Natural killer cell (primary cell): ENCODE results near the gene KCNAB2. TPM values are rescaled to one million over a fixed set of nuclear protein-coding genes. Genes with fewer than 3 reads are reported as not detected.

Source experiments
- ATAC-seq, 3 donors: fragments of 150-1000 bp in 2 of 3; fragments of 200-7000 bp in 1 of 3; cut with Tn5 transposase; 1 replicate in 1 of 3; 2 replicates in 2 of 3; pipeline ENCODE4 v1.10.0; 2021; ENCODE audit warnings: mild to moderate bottlenecking in 2 of 3, moderate library complexity in 2 of 3
- DNase-seq, 2 donors: peaks; one replicate each; pipeline versions ENCODE4 v3.0.0 to v3.0.0-alpha.2; 2013 to 2021; ENCODE audit warnings: mixed read lengths in 1 of 2
- H3K27ac ChIP-seq: one replicate; pipeline ENCODE4 v1.5.1; 2013; ENCODE audit warnings: mild to moderate bottlenecking, low read length
- H3K27me3 ChIP-seq: one replicate; pipeline ENCODE4 v1.6.1; 2013; ENCODE audit warnings: low read length; ENCODE audit not compliant: control insufficient read depth, insufficient read depth
- H3K36me3 ChIP-seq: one replicate; pipeline ENCODE4 v1.6.1; 2013; ENCODE audit warnings: low read length; ENCODE audit not compliant: control insufficient read depth, insufficient read depth
- H3K4me1 ChIP-seq: one replicate; pipeline ENCODE4 v1.6.1; 2013; ENCODE audit warnings: low read length; ENCODE audit not compliant: control insufficient read depth, insufficient read depth
- H3K4me3 ChIP-seq: one replicate; pipeline ENCODE4 v1.5.1; 2013; ENCODE audit warnings: low read length
- H3K9me3 ChIP-seq: one replicate; pipeline ENCODE4 v1.6.1; 2013; ENCODE audit warnings: low read length; ENCODE audit not compliant: control insufficient read depth, insufficient read depth
- H3K27ac Mint-ChIP-seq, 2 donors: one replicate each; pipeline ENCODE4 v1.8.0; 2022; ENCODE audit warnings: mild to moderate bottlenecking in 2 of 2, mixed read lengths in 2 of 2, moderate library complexity in 1 of 2
- H3K27me3 Mint-ChIP-seq, 2 donors: one replicate each; pipeline ENCODE4 v1.8.0; 2022; ENCODE audit warnings: low read depth in 2 of 2, mixed read lengths in 2 of 2
- H3K36me3 Mint-ChIP-seq: one replicate; pipeline ENCODE4 v1.8.0; 2022; ENCODE audit warnings: mixed read lengths
- H3K4me1 Mint-ChIP-seq, 2 donors: one replicate each; pipeline ENCODE4 v1.8.0; 2022; ENCODE audit warnings: mixed read lengths in 2 of 2
- H3K4me3 Mint-ChIP-seq: one replicate; pipeline ENCODE4 v1.8.0; 2022; ENCODE audit warnings: mild to moderate bottlenecking, moderate library complexity, mixed read lengths
- H3K9me3 Mint-ChIP-seq, 2 donors: one replicate each; pipeline ENCODE4 v1.8.0; 2022; ENCODE audit warnings: mixed read lengths in 2 of 2
- CTCF ChIP-seq: fragments of 200-600 bp; IDR thresholded peaks from one replicate; pipeline ENCODE4 v1.8.0; 2022; ENCODE audit warnings: antibody characterized with exemption
- WGBS: methylation state at CpG from one replicate; pipeline ENCODE4 v1.1.7; 2013; ENCODE audit warnings: missing lambda C conversion rate; ENCODE audit not compliant: insufficient coverage; 5-methylcytosine and 5-hydroxymethylcytosine counted together
- intact Hi-C: fragments of 100-400 bp; cut with micrococcal nuclease; formaldehyde crosslinking; loops from one replicate; pipeline ENCODE4 v1.14.2; 2022
- total RNA-seq, 4 donors: library from RNA; stranded (reverse); fragments of 120-200 nt in 1 of 4; gene quantifications; one replicate each; pipeline versions ENCODE4 v1.2.3 to v1.2.4, GENCODE V29; 2013 to 2022

The KCNAB2 gene
- total RNA-seq, 3 donors from 2014 or later (not counting 1 experiment from before 2014, with no cell fraction given): 387 to 749 (median 430) TPM

DNA sequence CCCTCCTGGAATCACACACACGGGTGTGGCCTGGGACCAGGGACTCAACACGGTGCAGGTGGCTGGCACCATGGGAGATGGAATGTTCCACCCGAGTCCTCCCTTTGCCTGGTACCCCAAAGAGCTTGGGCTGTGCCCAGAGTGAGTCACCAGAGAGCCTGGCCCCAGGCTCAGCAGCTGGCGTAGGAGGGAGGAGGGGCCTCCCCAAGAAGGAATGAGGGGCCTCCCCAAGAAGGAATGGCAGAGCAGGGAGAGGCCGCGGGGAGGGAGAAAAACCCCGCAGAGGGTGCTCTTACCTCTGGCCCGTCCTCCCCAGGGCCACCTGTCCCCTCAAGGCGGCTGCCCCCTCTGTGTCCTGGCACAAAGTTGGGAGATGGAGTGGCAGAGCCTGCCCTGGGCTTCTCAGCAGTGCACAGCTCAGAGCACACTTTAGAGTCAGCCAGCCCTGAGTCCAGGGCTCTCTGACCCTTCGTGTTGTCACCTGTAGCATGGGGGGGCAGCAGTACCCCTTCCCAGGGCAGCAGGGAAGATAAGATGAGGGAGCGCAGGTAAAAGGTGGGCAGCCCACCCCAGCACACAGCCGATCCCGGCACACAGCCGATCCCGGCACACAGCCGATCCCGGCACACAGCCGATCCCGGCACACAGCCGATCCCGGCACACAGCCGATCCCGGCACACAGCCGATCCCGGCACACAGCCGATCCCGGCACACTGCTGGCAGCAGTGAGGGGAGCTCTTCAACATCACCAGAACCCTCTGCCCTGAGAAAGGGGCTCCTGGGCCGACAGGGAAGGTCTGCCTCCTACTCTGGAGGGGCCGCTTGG, 20.2 kb upstream of the KCNAB2 start:
- H3K9me3 Mint-ChIP-seq: no peaks in the 10 kb centered on the region
- Histone ChIP-seq H3K36me3 (peaks cover 7% of the 10 kb centered on the region), H3K4me1 (peaks cover 59% of the 10 kb centered on the region), H3K27ac (peak overlapping the region; percentile 95), H3K27me3 (no peaks in the 10 kb centered on the region), H3K4me3 (peak overlapping the region; percentile 55), H3K9me3 (no peaks in the 10 kb centered on the region)
- ATAC-seq (no peak), DNase-seq (no peak)
- H3K4me1 Mint-ChIP-seq: peaks cover 50 to 65% of the 10 kb centered on the region in 2 donors
- peaks cover 0 to 3% of the 10 kb centered on the region in 2 donors for H3K27me3 Mint-ChIP-seq
- H3K4me3 Mint-ChIP-seq: peak overlapping the region; percentile 93
- intact Hi-C loops: loop anchor here (1.0 to 5.0 kb wide), 2 partner anchors 31 to 577 kb away; partner anchors contain the start of gene KLHL21
- 58% methylated on average over 29 of the region's 29 CpGs for WGBS
- no peak for TF ChIP-seq CTCF
- no peaks in the 10 kb centered on the region for H3K36me3 Mint-ChIP-seq
- H3K27ac Mint-ChIP-seq: peak overlapping the region; percentile 70 to 100

GRCh38 chr1:6026095-6026809, 19.4 kb upstream of the KCNAB2 start:
- Mint-ChIP-seq H3K36me3 (no peaks in the 10 kb centered on the region), H3K4me1 (peaks cover 58 to 72% of the 10 kb centered on the region in 2 donors), H3K27ac (peak overlapping the region; percentile 70 to 100), H3K4me3 (peak overlapping the region; percentile 93), H3K9me3 (no peaks in the 10 kb centered on the region), H3K27me3 (peaks cover 0 to 3% of the 10 kb centered on the region in 2 donors)
- H3K9me3 ChIP-seq: no peaks in the 10 kb centered on the region
- DNase-seq (peak; percentile 92 to 97), ATAC-seq (peak; percentile 67 to 89 (median 84))
- H3K27ac ChIP-seq: peak overlapping the region; percentile 95
- peak overlapping the region; percentile 55 for H3K4me3 ChIP-seq
- intact Hi-C loops: loop anchor here (1.0 to 5.0 kb wide), 2 partner anchors 32 to 576 kb away; partner anchors contain the start of gene KLHL21
- peaks cover 66% of the 10 kb centered on the region for H3K4me1 ChIP-seq
- no peak for TF ChIP-seq CTCF
- under 1% methylated on average over 34 of the region's 34 CpGs for WGBS
- H3K36me3 ChIP-seq: peaks cover 7% of the 10 kb centered on the region
- no peaks in the 10 kb centered on the region for H3K27me3 ChIP-seq

DNA sequence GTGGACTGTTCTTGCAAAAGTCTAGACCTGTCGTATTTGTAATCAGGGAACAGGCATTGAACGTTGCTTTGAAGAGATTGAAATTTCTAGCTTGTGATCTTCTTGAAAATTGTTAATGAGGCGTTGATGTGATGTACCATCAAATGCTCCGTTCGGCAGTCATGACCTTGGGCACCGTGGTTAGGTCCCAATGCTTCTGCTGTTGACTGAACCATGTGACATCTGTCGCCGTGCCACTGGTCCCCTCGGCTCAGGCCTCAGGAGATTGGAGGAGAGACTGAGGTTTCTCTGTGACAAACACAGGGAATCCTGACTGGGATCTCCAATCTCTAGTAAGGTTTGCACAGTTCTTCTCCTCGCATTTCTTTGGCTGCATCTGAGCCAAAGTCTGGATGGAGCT, 18.1 kb upstream of the KCNAB2 start:
- Histone ChIP-seq H3K9me3 (no peaks in the 10 kb centered on the region), H3K27me3 (no peaks in the 10 kb centered on the region), H3K27ac (peak overlapping the region; percentile 95), H3K4me1 (peaks cover 78% of the 10 kb centered on the region), H3K4me3 (peak overlapping the region; percentile 55), H3K36me3 (peaks cover 10% of the 10 kb centered on the region)
- Mint-ChIP-seq H3K27ac (peak overlapping the region; percentile 70 to 100), H3K36me3 (no peaks in the 10 kb centered on the region), H3K27me3 (peaks cover 0 to 3% of the 10 kb centered on the region in 2 donors), H3K4me1 (peaks cover 69 to 75% of the 10 kb centered on the region in 2 donors), H3K4me3 (peak overlapping the region; percentile 93), H3K9me3 (no peaks in the 10 kb centered on the region)
- DNase-seq: no peak
- ATAC-seq: no peak
- intact Hi-C loops: loop anchor here (5.0 kb wide), 1 partner anchor 575 kb away; the partner anchor contains the start of gene KLHL21
- WGBS: 6% methylated on average over 10 of the region's 10 CpGs
- TF ChIP-seq CTCF: no peak
